ENCODE measurements around the gene DENND4A.

DNA sequence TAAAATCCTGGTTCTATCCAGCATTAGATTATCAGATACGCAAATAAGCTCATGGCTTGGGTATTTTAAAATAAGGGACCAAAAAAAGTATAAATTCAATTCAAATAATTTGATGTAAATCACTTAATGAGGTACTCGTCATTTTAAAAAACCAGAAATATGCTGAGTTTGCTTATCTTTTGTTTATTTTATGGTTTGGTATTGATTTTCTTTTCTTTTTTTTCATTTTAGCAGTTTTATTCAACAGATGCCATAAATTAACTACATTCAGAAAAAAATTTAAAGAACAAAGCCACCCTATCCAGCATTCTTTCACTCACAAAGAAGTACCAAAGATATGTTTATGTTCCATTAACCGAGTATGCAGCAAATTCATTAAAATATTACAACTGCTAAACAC is 22.6 kb downstream of the DENND4A start:
- TF ChIP-seq ARNT (IDR thresholded peaks at IDR 0.05) (no peak), SP1 (IDR thresholded peaks at IDR 0.05) (no peak), ZNF384 (IDR thresholded peaks at IDR 0.05) (no peak), TARDBP (IDR thresholded peaks at IDR 0.05) (no peak), SUZ12 (IDR thresholded peaks at IDR 0.05) (no peak)
